Aortic smooth muscle cell (primary cell): Measurements from ENCODE around the gene MCM5. TPM values are rescaled to one million over a fixed set of nuclear protein-coding genes. Genes with fewer than 3 reads are reported as not detected.

Source experiments
- total RNA-seq: library from RNA; depleted of rRNA; stranded (reverse); fragments of >200 nt; gene quantifications from 2 replicates; pipeline ENCODE4 v1.2.3, GENCODE V29; 2014

MCM5 gene
- 27.5 and 49.9 TPM in 2 replicates for total RNA-seq

GRCh38 chr22:35399678-35400500 lies at the start of gene MCM5:
MCM5 (plus strand) TSS chr22:35400140; CDS start chr22:35400439, 299 bp downstream.

GRCh38 chr22:35380537-35381423 lies 19.2 kb upstream of the MCM5 start, which contains the start of gene HMOX1:
HMOX1 (plus strand) TSS chr22:35381096; CDS start chr22:35381174, 78 bp downstream.

Other genes with a start within 250 kb of the MCM5 start
- gene HMGXB4, start 142.6 kb upstream of the MCM5 start, total RNA-seq = 13.1 and 13.6 TPM in 2 replicates
- 27.2 and 33.6 TPM in 2 replicates for gene TOM1, start 100.2 kb upstream of the MCM5 start, total RNA-seq
- 80.9 and 87.3 TPM in 2 replicates for gene HMOX1, start 19.0 kb upstream of the MCM5 start, total RNA-seq
- 0.12 and 0.92 TPM in 2 replicates for gene RASD2, start 140.7 kb downstream of the MCM5 start, total RNA-seq
- gene MB, start 217.2 kb downstream of the MCM5 start, total RNA-seq = not detected in 2 replicates
- gene APOL6, start 248.3 kb downstream of the MCM5 start, total RNA-seq = 14.7 and 17.8 TPM in 2 replicates